T-helper 2 cell treated with Interferon-gamma antibody and Interleukin-4, amounts not matched to agents 5 μg/mL and 100 μg/mL, for 36 hours (primary cell): ENCODE results near the gene IFI27.
"Not testable (repeated sequence)": the region's sequence is repeated elsewhere in the genome, so short reads cannot be mapped to it uniquely, and the experiment has no call there.

Experiments
- DNase-seq: peaks from one replicate; pipeline ENCODE4 v3.0.0; 2021; ENCODE audit warnings: low spot score
- H3K27ac Mint-ChIP-seq: one replicate; pipeline ENCODE4 v1.8.0; 2021; ENCODE audit warnings: mild to moderate bottlenecking, mixed read lengths
- H3K27me3 Mint-ChIP-seq: one replicate; pipeline ENCODE4 v1.8.0; 2021; ENCODE audit warnings: low read depth, mixed read lengths
- H3K36me3 Mint-ChIP-seq: one replicate; pipeline ENCODE4 v1.8.0; 2021; ENCODE audit warnings: low read depth, mixed read lengths
- H3K4me1 Mint-ChIP-seq: one replicate; pipeline ENCODE4 v1.8.0; 2021; ENCODE audit warnings: low read depth, mixed read lengths
- H3K4me3 Mint-ChIP-seq: one replicate; pipeline ENCODE4 v1.8.0; 2022; ENCODE audit warnings: mild to moderate bottlenecking, moderate library complexity, mixed read lengths
- H3K9me3 Mint-ChIP-seq: one replicate; pipeline ENCODE4 v1.8.0; 2021; ENCODE audit warnings: mixed read lengths

The IFI27 gene

DNA sequence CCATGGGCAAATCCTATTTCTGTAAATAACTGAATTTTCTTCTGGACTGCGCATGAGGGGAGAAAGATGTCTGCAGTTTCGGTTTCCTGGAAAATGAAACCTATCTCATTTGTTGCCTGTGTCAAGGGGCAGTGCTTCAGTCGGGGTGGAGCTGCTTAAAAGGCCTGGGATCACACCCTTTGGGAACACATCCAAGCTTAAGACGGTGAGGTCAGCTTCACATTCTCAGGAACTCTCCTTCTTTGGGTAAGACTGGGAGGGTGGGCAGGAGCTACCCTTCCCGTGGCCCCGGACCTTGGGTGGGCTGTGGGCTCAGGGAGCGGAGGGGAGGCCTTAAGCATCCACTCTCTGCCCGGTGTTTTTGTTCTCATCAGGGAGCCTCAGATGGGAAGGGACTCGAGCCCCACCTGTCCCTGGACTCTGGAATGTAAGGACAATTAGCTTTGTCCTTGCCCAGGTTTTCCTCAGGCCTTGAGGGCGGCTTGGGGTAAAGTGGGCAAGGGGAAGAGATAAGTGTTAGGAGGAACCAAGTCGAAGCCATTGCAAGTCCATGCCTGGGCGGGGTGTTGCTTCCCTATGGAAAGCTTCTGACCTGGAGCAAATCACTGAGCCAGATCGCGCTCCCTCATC lies at the start of gene IFI27:
TSS of gene IFI27 (plus strand) at position 185 of the 630 bp plus-strand sequence.
- Mint-ChIP-seq H3K36me3 (no peaks in the 10 kb centered on the region), H3K27ac (no peak within 1 kb of the TSS), H3K4me3 (peak within 1 kb of the TSS; percentile 9), H3K27me3 (no peaks in the 10 kb centered on the region), H3K9me3 (no peaks in the 10 kb centered on the region), H3K4me1 (peaks cover 4% of the 10 kb centered on the region)
- no peak for DNase-seq

GRCh38 chr14:94062344-94062940 lies 48.1 kb upstream of the IFI27 start:
- Mint-ChIP-seq H3K4me1 (peaks cover 33% of the 10 kb centered on the region), H3K4me3 (no peak overlapping the region), H3K27me3 (no peaks in the 10 kb centered on the region), H3K9me3 (peaks cover 8% of the 10 kb centered on the region), H3K27ac (no peak overlapping the region), H3K36me3 (peaks cover 66% of the 10 kb centered on the region)
- DNase-seq = no peak

GRCh38 chr14:94066089-94066676 lies 44.4 kb upstream of the IFI27 start:
- peaks cover 77% of the 10 kb centered on the region for H3K36me3 Mint-ChIP-seq
- no peak for DNase-seq
- no peaks in the 10 kb centered on the region for H3K27me3 Mint-ChIP-seq
- no peak overlapping the region for H3K27ac Mint-ChIP-seq
- H3K4me1 Mint-ChIP-seq = peaks cover 33% of the 10 kb centered on the region
- H3K4me3 Mint-ChIP-seq = no peak overlapping the region
- H3K9me3 Mint-ChIP-seq = peaks cover 41% of the 10 kb centered on the region

DNA sequence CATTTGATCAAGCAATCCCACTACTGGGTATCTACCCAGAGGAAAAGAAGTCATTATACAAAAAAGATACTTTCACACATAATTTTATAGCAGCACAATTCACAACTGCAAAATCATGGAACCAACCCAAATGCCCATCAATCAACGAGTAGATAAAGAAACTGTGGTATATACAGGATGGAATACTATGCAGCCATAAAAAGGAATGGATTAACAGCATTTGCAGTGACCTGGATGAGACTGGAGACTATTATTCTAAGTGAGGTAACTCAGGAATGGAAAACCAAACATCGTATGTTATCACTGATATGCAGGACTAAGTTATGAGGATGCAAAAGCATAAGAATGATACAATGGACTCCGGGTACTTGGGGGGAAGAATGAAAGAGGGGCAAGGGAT lies 38.5 kb upstream of the IFI27 start:
- peaks cover 17% of the 10 kb centered on the region for H3K4me1 Mint-ChIP-seq
- not testable (repeated sequence) for H3K27ac Mint-ChIP-seq, H3K27me3 Mint-ChIP-seq, H3K4me3 Mint-ChIP-seq, DNase-seq
- H3K36me3 Mint-ChIP-seq = peaks cover 86% of the 10 kb centered on the region
- peaks cover 64% of the 10 kb centered on the region for H3K9me3 Mint-ChIP-seq

- Mint-ChIP-seq H3K4me1 (peaks cover 23% of the 10 kb centered on the region), H3K36me3 (peaks cover 82% of the 10 kb centered on the region), H3K27me3 (no peaks in the 10 kb centered on the region), H3K4me3 (no peak overlapping the region), H3K9me3 (peaks cover 41% of the 10 kb centered on the region), H3K27ac (no peak overlapping the region)
- no peak for DNase-seq
Observed at GRCh38 chr14:94074534-94074933, 36.0 kb upstream of the IFI27 start.

GRCh38 chr14:94075008-94075407 lies 35.5 kb upstream of the IFI27 start:
- Mint-ChIP-seq H3K27ac (no peak overlapping the region), H3K9me3 (peaks cover 39% of the 10 kb centered on the region), H3K27me3 (no peaks in the 10 kb centered on the region), H3K4me1 (peaks cover 27% of the 10 kb centered on the region), H3K4me3 (no peak overlapping the region), H3K36me3 (peaks cover 81% of the 10 kb centered on the region)
- no peak for DNase-seq

GRCh38 chr14:94077111-94077821 lies 33.3 kb upstream of the IFI27 start:
- H3K27me3 Mint-ChIP-seq = no peaks in the 10 kb centered on the region
- DNase-seq = no peak
- H3K9me3 Mint-ChIP-seq = peaks cover 21% of the 10 kb centered on the region
- H3K27ac Mint-ChIP-seq = peak overlapping the region; percentile 5
- H3K4me1 Mint-ChIP-seq = peaks cover 39% of the 10 kb centered on the region
- H3K4me3 Mint-ChIP-seq = peak overlapping the region; percentile 97
- peaks cover 62% of the 10 kb centered on the region for H3K36me3 Mint-ChIP-seq

GRCh38 chr14:94077823-94078222 lies 32.7 kb upstream of the IFI27 start:
- Mint-ChIP-seq H3K9me3 (peaks cover 19% of the 10 kb centered on the region), H3K4me1 (peaks cover 42% of the 10 kb centered on the region), H3K4me3 (peak overlapping the region; percentile 97), H3K36me3 (peaks cover 60% of the 10 kb centered on the region), H3K27me3 (no peaks in the 10 kb centered on the region), H3K27ac (peak overlapping the region; percentile 5)
- DNase-seq = no peak

DNA sequence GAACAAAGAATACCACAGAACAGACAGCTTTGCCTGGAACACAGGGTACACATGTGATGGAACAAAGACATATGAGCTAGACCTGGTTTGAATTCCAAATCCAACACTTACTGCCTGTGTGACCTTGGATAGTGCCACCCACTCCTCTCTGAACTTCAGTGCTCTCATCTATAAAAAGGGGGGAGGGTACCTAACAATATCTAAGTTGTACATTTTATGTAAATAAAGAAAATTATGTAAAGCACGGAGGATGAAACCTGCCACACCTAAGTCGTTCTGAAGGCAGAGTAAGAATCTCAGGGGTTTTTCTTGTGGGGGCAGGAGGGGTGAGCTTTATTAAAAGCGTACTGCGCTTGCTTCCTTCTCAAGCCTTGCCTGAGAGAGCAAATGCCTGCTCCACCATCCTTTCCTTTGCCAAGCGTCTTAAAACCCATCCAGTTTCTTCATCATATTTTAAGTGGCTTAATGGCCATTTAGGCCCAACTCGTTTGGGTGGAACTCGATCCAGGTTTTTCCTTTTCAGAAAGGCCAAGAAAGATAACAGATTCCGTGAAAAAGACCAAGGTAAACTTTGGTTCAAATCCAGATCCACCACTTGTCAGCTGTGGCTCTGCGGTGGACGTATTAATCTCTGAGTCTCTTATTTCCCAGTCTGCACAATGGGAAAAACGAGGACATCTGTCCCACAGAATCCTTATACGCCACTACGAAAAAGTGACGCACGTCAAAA lies 30.5 kb upstream of the IFI27 start:
- H3K9me3 Mint-ChIP-seq = peaks cover 7% of the 10 kb centered on the region
- H3K4me3 Mint-ChIP-seq = peak overlapping the region; percentile 97
- H3K27me3 Mint-ChIP-seq = no peaks in the 10 kb centered on the region
- H3K27ac Mint-ChIP-seq = peak overlapping the region; percentile 99
- H3K4me1 Mint-ChIP-seq = peaks cover 46% of the 10 kb centered on the region
- H3K36me3 Mint-ChIP-seq = peaks cover 52% of the 10 kb centered on the region
- DNase-seq = no peak

- Mint-ChIP-seq H3K9me3 (no peaks in the 10 kb centered on the region), H3K4me3 (peak within 1 kb of the TSS; percentile 97), H3K27me3 (no peaks in the 10 kb centered on the region), H3K27ac (peak within 1 kb of the TSS; percentile 99), H3K36me3 (peaks cover 44% of the 10 kb centered on the region), H3K4me1 (peaks cover 42% of the 10 kb centered on the region)
- DNase-seq = peak; percentile 96
Observed at GRCh38 chr14:94080621-94081385, 29.7 kb upstream of the IFI27 start, which contains the start of the genes DDX24 and IFI27L1. TSS of gene DDX24 (minus strand) at chr14:94081202. CDS start at chr14:94079742, 1,460 bp downstream. TSS of gene IFI27L1 (plus strand) at chr14:94081310. CDS start at chr14:94096938, 15,628 bp downstream.

DNA sequence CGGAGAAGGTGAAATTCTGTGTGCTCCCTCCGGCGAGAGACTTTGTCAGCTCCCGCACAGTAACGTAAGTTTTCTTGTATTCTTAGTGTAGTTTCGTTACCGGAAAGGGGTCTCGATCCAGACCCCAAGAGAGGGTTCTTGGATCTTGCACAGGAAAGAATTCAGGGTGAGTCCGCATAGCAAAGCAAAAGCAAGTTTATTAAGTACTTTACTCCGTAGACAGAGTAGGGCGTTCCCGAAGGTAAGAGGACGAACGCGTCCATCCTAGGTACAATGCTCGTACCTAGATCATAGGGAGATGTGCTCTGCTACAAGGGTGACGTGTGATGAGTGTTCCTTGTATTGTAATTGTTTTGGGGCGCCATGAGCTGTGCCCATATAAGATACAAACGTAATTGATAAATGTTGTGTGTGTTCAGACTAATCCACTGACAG lies 29.1 kb upstream of the IFI27 start:
- H3K4me3 Mint-ChIP-seq = peak overlapping the region; percentile 97
- H3K4me1 Mint-ChIP-seq = peaks cover 42% of the 10 kb centered on the region
- H3K36me3 Mint-ChIP-seq = peaks cover 43% of the 10 kb centered on the region
- peaks cover 4% of the 10 kb centered on the region for H3K9me3 Mint-ChIP-seq
- H3K27me3 Mint-ChIP-seq = no peaks in the 10 kb centered on the region
- peak overlapping the region; percentile 99 for H3K27ac Mint-ChIP-seq
- DNase-seq = no peak

DNA sequence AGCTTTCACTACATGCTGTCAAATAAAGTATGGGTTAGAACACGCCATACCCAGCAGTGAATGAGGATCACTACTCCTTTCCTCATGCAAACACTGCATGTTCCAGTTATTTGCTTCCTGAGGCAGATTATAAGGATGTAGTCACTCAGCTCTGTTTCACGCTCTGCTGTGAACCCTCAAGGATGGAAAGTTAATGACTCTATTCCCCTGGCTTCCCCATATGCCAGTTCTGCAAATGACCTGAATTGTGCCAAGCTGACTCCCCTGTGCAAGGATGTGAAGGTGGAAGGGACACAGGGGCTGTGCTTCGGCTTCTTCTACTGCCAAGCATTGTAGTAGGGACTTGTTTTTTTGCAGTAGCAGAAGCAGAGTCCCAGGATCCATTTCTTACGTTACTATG lies 22.6 kb upstream of the IFI27 start:
- peaks cover 3% of the 10 kb centered on the region for H3K4me1 Mint-ChIP-seq

DNA sequence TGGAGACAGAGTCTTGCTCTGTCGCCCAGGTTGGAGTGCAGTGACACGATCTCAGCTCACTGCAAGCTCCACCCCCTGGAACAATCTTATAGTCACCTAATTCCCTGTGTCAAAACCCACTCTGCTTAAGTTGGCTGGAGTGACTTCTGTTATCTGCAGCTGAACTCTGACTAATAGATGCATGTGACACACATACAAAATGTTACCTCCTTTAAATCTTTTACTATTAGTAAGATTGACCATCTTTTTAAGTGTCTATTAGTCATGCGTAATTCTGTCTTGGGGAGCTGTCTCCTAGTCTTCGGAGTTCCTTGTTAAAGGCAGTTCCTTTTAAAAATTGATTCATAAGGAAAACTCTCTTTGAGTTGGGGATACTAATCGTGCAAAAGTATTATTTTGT lies 22.0 kb upstream of the IFI27 start:
- Mint-ChIP-seq H3K4me1 (no peaks in the 10 kb centered on the region), H3K9me3 (peaks cover 4% of the 10 kb centered on the region), H3K27me3 (no peaks in the 10 kb centered on the region), H3K4me3 (no peak overlapping the region), H3K27ac (no peak overlapping the region), H3K36me3 (peaks cover 8% of the 10 kb centered on the region)
- DNase-seq = no peak

More for the DNA sequence above, 22.6 kb upstream of the IFI27 start:
- Mint-ChIP-seq H3K27ac (no peak overlapping the region), H3K36me3 (peaks cover 9% of the 10 kb centered on the region), H3K27me3 (no peaks in the 10 kb centered on the region), H3K9me3 (peaks cover 4% of the 10 kb centered on the region), H3K4me3 (no peak overlapping the region)
- no peak for DNase-seq
